ENCODE measurements around the gene EYA2. TPM values are rescaled to one million over a fixed set of nuclear protein-coding genes. Genes with fewer than 3 reads are reported as not detected.

The EYA2 gene
- polyA plus RNA-seq, 1 experiment = 4.0 TPM

- no peaks in the 10 kb centered on the region for H3K9me3 ChIP-seq (ENCODE audit: control insufficient read depth, insufficient read depth, low read length)
- peak overlapping the region; percentile 40 for H3K27ac ChIP-seq (ENCODE audit: low read depth, low read length)
- DNase-seq (ENCODE audit: low read depth, low spot score) = no peak
- no peak overlapping the region for H3K4me3 ChIP-seq (ENCODE audit: low read depth, low read length)
- H3K27me3 ChIP-seq (ENCODE audit: control insufficient read depth, insufficient read depth, low read length) = no peaks in the 10 kb centered on the region
- TF ChIP-seq CTCF (IDR thresholded peaks at IDR 0.05; ENCODE audit: low read depth, low read length) = no peak
- ChIA-PET POLR2A (interaction anchor here (2.5 kb wide), 1 partner anchor 13 kb away, joined by 17 read pairs; no protein-coding TSS in a partner anchor), CTCF (interaction anchor here (1.3 kb wide), 1 partner anchor 70 kb away, joined by 3 read pairs; no protein-coding TSS in a partner anchor)
Measured at GRCh38 chr20:47126709-47127108, 232.1 kb downstream of the EYA2 start.

- DNase-seq (ENCODE audit: low read depth, low spot score) = no peak
- H3K4me3 ChIP-seq (ENCODE audit: low read depth, low read length) = no peak overlapping the region
- no peaks in the 10 kb centered on the region for H3K9me3 ChIP-seq (ENCODE audit: control insufficient read depth, insufficient read depth, low read length)
- no peak for TF ChIP-seq CTCF (IDR thresholded peaks at IDR 0.05; ENCODE audit: low read depth, low read length)
- no peaks in the 10 kb centered on the region for H3K27me3 ChIP-seq (ENCODE audit: control insufficient read depth, insufficient read depth, low read length)
- POLR2A ChIA-PET = interaction anchor here (1.2 kb wide), 1 partner anchor 14 kb away, joined by 4 read pairs; no protein-coding TSS in a partner anchor
- peak overlapping the region; percentile 39 for H3K27ac ChIP-seq (ENCODE audit: low read depth, low read length)
- CTCF ChIA-PET = interaction anchor here (0.8 kb wide), 1 partner anchor 374 kb away, joined by 3 read pairs; no protein-coding TSS in a partner anchor
Measured at GRCh38 chr20:47127546-47127945, 232.9 kb downstream of the EYA2 start.

GRCh38 chr20:47127999-47128398, 233.4 kb downstream of the EYA2 start:
- Histone ChIP-seq H3K4me3 (ENCODE audit: low read depth, low read length) (no peak overlapping the region), H3K27ac (ENCODE audit: low read depth, low read length) (no peak overlapping the region), H3K9me3 (ENCODE audit: control insufficient read depth, insufficient read depth, low read length) (no peaks in the 10 kb centered on the region), H3K27me3 (ENCODE audit: control insufficient read depth, insufficient read depth, low read length) (no peaks in the 10 kb centered on the region)
- no peak for DNase-seq (ENCODE audit: low read depth, low spot score)
- no peak for TF ChIP-seq CTCF (IDR thresholded peaks at IDR 0.05; ENCODE audit: low read depth, low read length)
- POLR2A ChIA-PET = interaction anchor here (1.2 kb wide), 1 partner anchor 14 kb away, joined by 4 read pairs; no protein-coding TSS in a partner anchor
- CTCF ChIA-PET = interaction anchor here (0.8 kb wide), 1 partner anchor 374 kb away, joined by 3 read pairs; no protein-coding TSS in a partner anchor

GRCh38 chr20:47129306-47129705, 234.7 kb downstream of the EYA2 start:
- no peak for TF ChIP-seq CTCF (IDR thresholded peaks at IDR 0.05; ENCODE audit: low read depth, low read length)
- Histone ChIP-seq H3K27me3 (ENCODE audit: control insufficient read depth, insufficient read depth, low read length) (no peaks in the 10 kb centered on the region), H3K9me3 (ENCODE audit: control insufficient read depth, insufficient read depth, low read length) (no peaks in the 10 kb centered on the region), H3K4me3 (ENCODE audit: low read depth, low read length) (no peak overlapping the region), H3K27ac (ENCODE audit: low read depth, low read length) (no peak overlapping the region)
- CTCF ChIA-PET = no interaction called here
- no peak for DNase-seq (ENCODE audit: low read depth, low spot score)
- POLR2A ChIA-PET = no interaction called here

GRCh38 chr20:47133809-47134456, 239.3 kb downstream of the EYA2 start:
- H3K4me3 ChIP-seq (ENCODE audit: low read depth, low read length) = no peak overlapping the region
- H3K27me3 ChIP-seq (ENCODE audit: control insufficient read depth, insufficient read depth, low read length) = no peaks in the 10 kb centered on the region
- ChIA-PET CTCF (interaction anchor here (0.9 to 1.8 kb wide), 3 partner anchors 140 to 381 kb away, joined by 4 to 6 read pairs (median 5); no protein-coding TSS in a partner anchor), POLR2A (interaction anchor here (0.5 to 1.2 kb wide), 4 partner anchors 8 to 250 kb away, joined by 3 to 12 read pairs (median 6); no protein-coding TSS in a partner anchor)
- no peaks in the 10 kb centered on the region for H3K9me3 ChIP-seq (ENCODE audit: control insufficient read depth, insufficient read depth, low read length)
- no peak for TF ChIP-seq CTCF (IDR thresholded peaks at IDR 0.05; ENCODE audit: low read depth, low read length)
- DNase-seq (ENCODE audit: low read depth, low spot score) = no peak
- no peak overlapping the region for H3K27ac ChIP-seq (ENCODE audit: low read depth, low read length)
